Spinal cord (tissue), 10 donors: ENCODE measurements around the gene SLC3A2. TPM values are rescaled to one million over a fixed set of nuclear protein-coding genes. Genes with fewer than 3 reads are reported as not detected.

Experiments
- DNase-seq, 6 donors: peaks; one replicate each; pipeline versions ENCODE4 v3.0.0 to v3.0.0-alpha.2; 2013 to 2015; ENCODE audit warnings: low spot score in 6 of 6, low read depth in 4 of 6
- H3K27ac ChIP-seq: one replicate; pipeline ENCODE4 v1.5.1; 2013; ENCODE audit warnings: low read depth, low read length, control low read depth
- H3K27me3 ChIP-seq: one replicate; pipeline ENCODE4 v1.6.1; 2013; ENCODE audit warnings: low read length; ENCODE audit not compliant: control insufficient read depth, insufficient read depth
- H3K36me3 ChIP-seq: one replicate; pipeline ENCODE4 v1.6.1; 2013; ENCODE audit warnings: low read length; ENCODE audit not compliant: control insufficient read depth, insufficient read depth
- H3K4me1 ChIP-seq: one replicate; pipeline ENCODE4 v1.6.1; 2013; ENCODE audit warnings: low read length; ENCODE audit not compliant: control insufficient read depth, insufficient read depth
- H3K4me3 ChIP-seq: one replicate; pipeline ENCODE4 v1.5.1; 2013; ENCODE audit warnings: low read depth, low read length, control low read depth
- H3K9me3 ChIP-seq: one replicate; pipeline ENCODE4 v1.6.1; 2013; ENCODE audit warnings: low read length; ENCODE audit not compliant: control insufficient read depth, insufficient read depth
- WGBS: methylation state at CpG from one replicate; pipeline ENCODE4 v1.1.5; 2013; ENCODE audit warnings: missing lambda C conversion rate; ENCODE audit not compliant: insufficient coverage; 5-methylcytosine and 5-hydroxymethylcytosine counted together
- polyA plus RNA-seq, 2 donors: library from polyadenylated mRNA; unstranded; fragments of 120-200 nt; gene quantifications; one replicate each; pipeline ENCODE4 v1.2.1, GENCODE V29; 2013; ENCODE audit not compliant: insufficient read length in 2 of 2
- total RNA-seq, 2 donors: library from RNA; depleted of rRNA in 1 of 2; stranded (reverse); fragments of 120-200 nt in 1 of 2; fragments of >200 nt in 1 of 2; gene quantifications; one replicate each; pipeline versions ENCODE4 v1.2.3 to v1.2.4, GENCODE V29; 2013 to 2014
- donor health status: healthy.

SLC3A2 gene
- total and polyA plus RNA-seq, 4 donors: 170 to 372 (median 211) TPM

DNA sequence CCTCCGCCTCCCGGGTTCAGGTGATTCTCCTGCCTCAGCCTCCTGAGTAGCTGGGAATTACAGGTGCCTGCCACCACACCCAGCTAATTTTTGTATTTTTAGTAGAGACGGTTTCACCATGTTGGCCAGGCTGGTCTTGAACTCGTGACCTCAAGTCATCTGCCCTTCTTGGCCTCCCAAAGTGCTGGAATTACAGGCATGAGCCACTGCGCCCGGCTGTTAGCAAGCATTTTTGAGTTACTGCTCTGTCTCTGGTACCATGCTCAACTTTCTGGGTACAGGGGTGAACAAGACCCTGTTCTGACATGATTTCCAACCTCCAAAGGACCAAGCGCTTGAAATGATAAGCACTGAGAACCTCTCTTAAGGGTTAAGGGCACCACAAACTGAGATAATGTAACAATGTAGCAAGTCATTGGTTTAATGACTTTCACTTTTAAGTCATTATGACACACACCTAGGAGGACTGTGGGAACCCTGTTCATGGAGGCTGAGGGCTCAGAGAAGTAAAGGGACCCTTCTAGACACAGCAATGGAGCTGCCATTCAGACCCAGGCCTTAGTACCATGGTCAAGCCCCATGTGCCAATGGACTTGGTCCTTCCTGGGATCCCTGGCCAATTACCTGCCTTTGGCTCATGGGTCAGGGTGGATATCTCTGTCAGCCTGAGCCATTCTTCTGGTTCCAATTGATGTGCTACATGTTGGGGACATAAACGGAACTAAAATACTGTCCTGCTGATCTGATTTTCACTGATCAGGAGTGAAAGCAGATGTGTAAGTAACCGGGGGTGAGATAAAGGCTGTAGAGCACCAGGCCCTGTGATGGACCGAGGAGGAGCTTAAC, 11.6 kb downstream of the SLC3A2 start:
- H3K27me3 ChIP-seq: no peaks in the 10 kb centered on the region
- no peak for DNase-seq
- H3K4me1 ChIP-seq: peaks cover 9% of the 10 kb centered on the region
- no peaks in the 10 kb centered on the region for H3K9me3 ChIP-seq
- H3K36me3 ChIP-seq: peaks cover 25% of the 10 kb centered on the region
- no peak overlapping the region for H3K27ac ChIP-seq
- 87% methylated on average over 9 of the region's 10 CpGs for WGBS
- no peak overlapping the region for H3K4me3 ChIP-seq

GRCh38 chr11:62895501-62895900, 14.8 kb downstream of the SLC3A2 start:
- DNase-seq: no peak
- Histone ChIP-seq H3K9me3 (no peaks in the 10 kb centered on the region), H3K4me3 (no peak overlapping the region), H3K27ac (no peak overlapping the region), H3K4me1 (peaks cover 9% of the 10 kb centered on the region), H3K36me3 (no peaks in the 10 kb centered on the region), H3K27me3 (no peaks in the 10 kb centered on the region)
- 73% methylated on average over 1 of the region's 6 CpGs for WGBS

- WGBS: 51% methylated on average over 8 of the region's 10 CpGs
- Histone ChIP-seq H3K36me3 (no peaks in the 10 kb centered on the region), H3K4me1 (peaks cover 7% of the 10 kb centered on the region), H3K4me3 (no peak overlapping the region), H3K9me3 (no peaks in the 10 kb centered on the region), H3K27ac (no peak overlapping the region), H3K27me3 (no peaks in the 10 kb centered on the region)
- DNase-seq: peak in 1 of 6 donors; percentile 62
Observed at GRCh38 chr11:62896049-62896448, 15.4 kb downstream of the SLC3A2 start.

GRCh38 chr11:62897311-62897710, 16.6 kb downstream of the SLC3A2 start:
- Histone ChIP-seq H3K4me1 (peaks cover 4% of the 10 kb centered on the region), H3K36me3 (no peaks in the 10 kb centered on the region), H3K4me3 (no peak overlapping the region), H3K27ac (no peak overlapping the region), H3K27me3 (no peaks in the 10 kb centered on the region), H3K9me3 (no peaks in the 10 kb centered on the region)
- no peak for DNase-seq
- 29% methylated on average over 2 of the region's 2 CpGs for WGBS

DNA sequence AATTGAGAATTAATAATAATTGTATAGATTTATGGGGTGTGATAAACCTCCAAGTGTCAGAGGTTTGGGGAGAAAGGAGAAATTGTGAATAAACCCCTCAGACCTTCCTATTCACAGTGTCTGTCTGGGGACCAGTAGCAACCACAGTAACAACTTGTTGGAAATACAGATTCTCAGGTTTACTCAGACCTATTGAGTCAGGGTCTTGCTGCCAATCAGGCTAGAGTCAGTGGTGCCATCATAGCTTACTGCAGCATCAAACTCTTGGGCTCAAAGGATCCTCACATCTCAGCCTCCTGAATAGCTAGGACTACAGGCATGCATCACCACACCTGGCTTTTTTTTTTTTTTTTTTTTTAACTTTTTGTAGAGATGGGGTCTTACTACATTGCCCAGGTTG, 17.3 kb downstream of the SLC3A2 start:
- DNase-seq: no peak
- Histone ChIP-seq H3K9me3 (no peaks in the 10 kb centered on the region), H3K36me3 (no peaks in the 10 kb centered on the region), H3K4me1 (peaks cover 4% of the 10 kb centered on the region), H3K27me3 (no peaks in the 10 kb centered on the region), H3K27ac (no peak overlapping the region), H3K4me3 (no peak overlapping the region)

- Histone ChIP-seq H3K27ac (no peak overlapping the region), H3K9me3 (no peaks in the 10 kb centered on the region), H3K27me3 (no peaks in the 10 kb centered on the region), H3K36me3 (no peaks in the 10 kb centered on the region), H3K4me1 (peaks cover 8% of the 10 kb centered on the region), H3K4me3 (no peak overlapping the region)
- DNase-seq: no peak
- WGBS: 100% methylated on average over 1 of the region's 1 CpG
Observed at GRCh38 chr11:62902932-62903331, 22.2 kb downstream of the SLC3A2 start.

DNA sequence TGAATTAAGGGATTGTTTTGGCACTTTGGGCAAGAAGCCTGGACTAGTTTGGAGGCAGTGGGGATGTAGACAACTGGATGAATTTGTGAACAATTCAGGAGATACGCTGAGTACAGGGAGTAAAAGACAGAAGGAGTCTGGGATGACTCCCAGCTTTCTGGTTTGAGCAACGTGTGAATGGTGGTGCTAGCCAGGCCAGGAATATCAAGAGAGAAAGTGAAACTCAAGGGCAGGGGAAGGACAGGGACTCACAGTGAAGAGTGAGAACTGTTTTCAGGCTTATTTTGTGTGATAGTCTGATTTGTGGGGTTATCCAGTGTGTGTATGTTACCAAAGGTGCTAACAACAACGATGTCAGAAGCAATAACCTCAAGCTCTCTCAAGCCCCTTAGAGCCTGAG, 24.6 kb downstream of the SLC3A2 start:
- peaks cover 30% of the 10 kb centered on the region for H3K4me1 ChIP-seq
- DNase-seq: no peak
- H3K27me3 ChIP-seq: no peaks in the 10 kb centered on the region
- no peaks in the 10 kb centered on the region for H3K9me3 ChIP-seq
- peak overlapping the region; percentile 26 for H3K27ac ChIP-seq
- H3K4me3 ChIP-seq: no peak overlapping the region
- peaks cover 7% of the 10 kb centered on the region for H3K36me3 ChIP-seq
- WGBS: 34% methylated on average over 2 of the region's 3 CpGs

DNA sequence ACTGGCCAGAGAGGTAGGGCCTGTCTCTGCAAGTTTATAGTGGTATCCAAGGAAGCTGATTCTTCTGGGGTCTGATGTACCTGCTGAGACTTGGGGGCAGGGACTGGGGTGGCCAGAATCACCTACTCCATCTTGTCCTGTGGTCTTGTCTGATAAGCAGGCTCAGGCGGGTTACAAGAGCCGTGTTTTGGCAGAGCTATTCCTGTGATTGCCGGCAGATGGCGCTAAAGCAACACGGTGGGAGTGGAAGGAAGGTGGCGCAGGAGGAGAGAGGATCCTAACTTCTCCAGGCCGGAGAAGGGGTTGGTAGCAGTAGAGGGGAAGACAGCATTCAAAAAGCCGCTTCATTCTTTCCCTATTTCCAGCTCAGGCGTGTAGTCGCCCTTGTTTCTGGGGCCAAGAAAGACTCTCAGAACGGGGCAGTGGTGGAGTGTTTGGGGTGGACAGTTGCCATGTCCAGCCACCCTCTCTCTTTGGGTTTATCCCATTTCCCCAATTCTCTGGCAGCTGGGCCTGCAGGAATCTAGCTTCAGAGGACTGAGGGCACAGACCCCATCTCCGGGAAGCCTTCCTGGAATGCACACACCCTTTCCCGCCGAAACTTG, 25.3 kb downstream of the SLC3A2 start:
- Histone ChIP-seq H3K4me3 (no peak overlapping the region), H3K9me3 (no peaks in the 10 kb centered on the region), H3K36me3 (peaks cover 11% of the 10 kb centered on the region), H3K27me3 (no peaks in the 10 kb centered on the region), H3K4me1 (peaks cover 35% of the 10 kb centered on the region), H3K27ac (peak overlapping the region; percentile 26)
- 8% methylated on average over 5 of the region's 14 CpGs for WGBS
- peak; percentile 79 to 96 (median 84) for DNase-seq

DNA sequence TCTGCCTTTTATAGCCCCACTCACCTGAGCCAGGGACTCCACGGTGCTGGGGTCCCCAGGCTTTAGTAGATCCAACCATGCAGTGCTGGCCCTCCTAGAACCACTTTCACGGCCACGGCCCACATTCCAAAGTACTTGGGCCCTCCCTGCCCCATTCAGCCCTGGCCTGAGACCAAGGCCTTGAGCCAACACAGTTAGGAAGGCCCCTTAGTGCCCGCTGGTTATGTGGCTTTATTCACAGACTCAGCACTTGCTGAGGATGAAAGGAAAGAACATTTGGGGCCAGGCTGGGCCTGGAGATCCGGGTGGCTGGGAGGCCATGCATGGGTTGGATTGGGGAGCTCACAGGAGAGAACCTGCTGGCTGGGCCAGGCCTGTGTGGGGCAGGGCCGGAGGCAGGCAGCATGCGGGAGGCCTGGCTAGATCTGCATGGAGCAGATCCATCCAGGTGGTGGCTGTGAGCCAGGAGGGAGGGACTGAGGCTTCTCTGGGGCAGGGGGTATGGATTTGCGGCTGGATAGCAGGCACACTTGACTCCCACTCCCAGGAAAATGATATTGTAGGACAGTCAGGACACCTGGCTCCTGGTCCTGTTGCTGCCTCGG, 27.9 kb downstream of the SLC3A2 start:
- no peaks in the 10 kb centered on the region for H3K9me3 ChIP-seq
- H3K4me1 ChIP-seq: peaks cover 35% of the 10 kb centered on the region
- 44% methylated on average over 9 of the region's 9 CpGs for WGBS
- DNase-seq: peak in 1 of 6 donors; percentile 69
- no peak overlapping the region for H3K4me3 ChIP-seq
- peaks cover 11% of the 10 kb centered on the region for H3K36me3 ChIP-seq
- peak overlapping the region; percentile 78 for H3K27ac ChIP-seq
- no peaks in the 10 kb centered on the region for H3K27me3 ChIP-seq
